ENCODE measurements around the gene BTBD2.

Gene BTBD2

DNA sequence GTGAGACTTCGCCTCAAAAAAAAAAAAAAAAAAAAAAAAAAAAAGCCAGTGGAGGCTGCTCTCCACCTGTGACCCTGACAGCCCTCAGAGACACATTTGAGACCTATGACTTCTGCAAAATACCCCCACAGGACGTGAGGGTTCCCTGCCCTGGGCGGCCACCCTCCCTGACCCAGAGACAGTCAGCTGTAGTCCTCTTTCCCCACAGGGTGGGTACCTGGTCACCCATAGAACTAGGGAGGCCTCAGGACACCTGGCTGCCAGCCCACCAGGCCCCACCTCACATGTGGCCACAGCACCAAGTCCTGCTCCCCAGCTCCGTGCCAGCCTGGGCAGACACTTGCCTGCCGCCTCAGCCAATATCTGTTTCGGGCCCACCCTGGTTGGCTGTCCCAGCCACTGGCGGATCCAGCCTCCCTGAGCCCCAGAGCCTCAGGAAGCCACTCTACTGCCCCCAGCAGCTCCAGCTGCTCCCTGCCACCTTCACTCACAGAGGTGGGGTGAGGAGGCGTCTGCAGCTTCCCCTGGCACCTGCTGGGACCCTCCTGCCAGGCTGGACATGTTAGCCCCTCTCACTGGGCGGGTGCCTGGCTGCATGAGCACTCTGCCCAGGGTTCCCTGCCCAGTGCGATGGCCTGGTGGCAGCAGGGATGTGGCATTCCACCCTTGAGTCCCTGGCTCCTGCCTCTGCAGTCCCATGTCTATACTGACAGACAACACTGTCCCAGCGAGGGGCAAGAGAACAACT, 28.6 kb upstream of the BTBD2 start:
- TF ChIP-seq, protein P1, sequence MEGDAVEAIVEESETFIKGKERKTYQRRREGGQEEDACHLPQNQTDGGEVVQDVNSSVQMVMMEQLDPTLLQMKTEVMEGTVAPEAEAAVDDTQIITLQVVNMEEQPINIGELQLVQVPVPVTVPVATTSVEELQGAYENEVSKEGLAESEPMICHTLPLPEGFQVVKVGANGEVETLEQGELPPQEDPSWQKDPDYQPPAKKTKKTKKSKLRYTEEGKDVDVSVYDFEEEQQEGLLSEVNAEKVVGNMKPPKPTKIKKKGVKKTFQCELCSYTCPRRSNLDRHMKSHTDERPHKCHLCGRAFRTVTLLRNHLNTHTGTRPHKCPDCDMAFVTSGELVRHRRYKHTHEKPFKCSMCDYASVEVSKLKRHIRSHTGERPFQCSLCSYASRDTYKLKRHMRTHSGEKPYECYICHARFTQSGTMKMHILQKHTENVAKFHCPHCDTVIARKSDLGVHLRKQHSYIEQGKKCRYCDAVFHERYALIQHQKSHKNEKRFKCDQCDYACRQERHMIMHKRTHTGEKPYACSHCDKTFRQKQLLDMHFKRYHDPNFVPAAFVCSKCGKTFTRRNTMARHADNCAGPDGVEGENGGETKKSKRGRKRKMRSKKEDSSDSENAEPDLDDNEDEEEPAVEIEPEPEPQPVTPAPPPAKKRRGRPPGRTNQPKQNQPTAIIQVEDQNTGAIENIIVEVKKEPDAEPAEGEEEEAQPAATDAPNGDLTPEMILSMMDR (IDR thresholded peaks at IDR 0.05; ENCODE audit: borderline replicate concordance, control extremely low read depth, extremely low read depth, insufficient read depth, missing control alignments): no peak
- DNase-seq (ENCODE audit: low spot score): no peak
- in situ Hi-C loops (cut with MboI; ENCODE audit: low sequenced_read_pairs, unreplicated experiment): no loop called here

DNA sequence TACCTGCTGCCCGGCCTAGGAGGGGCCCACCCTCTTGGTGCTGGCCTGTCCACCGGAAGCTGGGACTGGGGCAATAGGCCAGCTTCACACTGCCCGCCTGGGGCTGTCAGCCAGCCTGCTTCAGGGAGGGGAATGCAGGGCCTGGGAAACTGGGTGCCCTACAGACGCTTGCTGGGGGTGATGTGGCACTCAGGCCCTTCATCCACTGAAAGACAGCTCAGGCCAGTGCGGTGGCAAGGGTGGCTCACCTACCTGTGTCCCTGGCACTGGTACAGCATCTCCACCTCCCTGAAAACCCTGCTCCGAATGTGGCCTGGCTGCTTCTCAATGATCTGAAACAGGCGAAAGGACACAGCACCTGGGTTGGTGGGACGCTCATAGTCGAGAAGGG, 27.7 kb upstream of the BTBD2 start:
- in situ Hi-C loops (cut with MboI; ENCODE audit: low sequenced_read_pairs, unreplicated experiment): no loop called here
- TF ChIP-seq, protein P1 (IDR thresholded peaks at IDR 0.05; ENCODE audit: borderline replicate concordance, control extremely low read depth, extremely low read depth, insufficient read depth, missing control alignments): no peak
- no peak for DNase-seq (ENCODE audit: low spot score)

DNA sequence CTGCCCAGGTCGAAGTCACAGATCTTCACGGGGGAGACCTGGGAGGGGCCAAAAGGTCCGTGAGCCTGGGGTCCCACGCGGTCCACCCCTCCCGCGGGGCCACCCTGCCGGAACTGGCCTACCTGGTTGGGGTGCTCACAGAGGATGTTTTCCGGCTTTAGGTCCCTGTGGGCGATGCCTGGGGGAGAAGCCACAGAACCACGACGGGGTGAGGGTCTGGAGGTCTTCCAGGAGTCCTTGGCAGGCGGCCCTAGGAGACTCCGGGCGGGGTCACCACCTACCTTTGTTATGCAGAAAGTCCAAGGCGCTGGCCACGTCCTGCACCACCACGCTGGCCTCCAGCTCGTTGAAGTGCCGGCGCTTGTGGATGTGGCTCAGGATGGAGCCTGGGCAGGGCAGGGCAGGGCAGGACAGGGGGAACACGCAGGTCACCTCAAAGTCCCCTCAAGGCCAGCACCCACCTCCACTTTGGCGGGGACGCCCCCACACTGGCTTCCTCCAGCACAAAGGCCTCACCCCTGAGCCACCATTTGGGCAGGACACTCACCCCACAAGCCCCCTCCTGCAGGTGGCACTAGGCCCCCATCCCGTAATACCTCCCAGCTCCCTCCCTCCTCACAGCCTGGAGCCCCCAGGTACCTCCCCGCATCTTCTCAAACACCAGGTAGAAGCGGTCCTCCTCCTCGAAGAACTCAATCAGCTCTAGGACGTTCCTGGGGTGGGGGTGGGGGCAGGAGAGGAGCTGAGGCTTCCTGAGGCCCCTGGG, 27.2 kb upstream of the BTBD2 start:
- TF ChIP-seq, protein P1 (IDR thresholded peaks at IDR 0.05; ENCODE audit: borderline replicate concordance, control extremely low read depth, extremely low read depth, insufficient read depth, missing control alignments): peak; percentile 12
- in situ Hi-C loops (cut with MboI; ENCODE audit: low sequenced_read_pairs, unreplicated experiment): no loop called here
- no peak for DNase-seq (ENCODE audit: low spot score)

DNA sequence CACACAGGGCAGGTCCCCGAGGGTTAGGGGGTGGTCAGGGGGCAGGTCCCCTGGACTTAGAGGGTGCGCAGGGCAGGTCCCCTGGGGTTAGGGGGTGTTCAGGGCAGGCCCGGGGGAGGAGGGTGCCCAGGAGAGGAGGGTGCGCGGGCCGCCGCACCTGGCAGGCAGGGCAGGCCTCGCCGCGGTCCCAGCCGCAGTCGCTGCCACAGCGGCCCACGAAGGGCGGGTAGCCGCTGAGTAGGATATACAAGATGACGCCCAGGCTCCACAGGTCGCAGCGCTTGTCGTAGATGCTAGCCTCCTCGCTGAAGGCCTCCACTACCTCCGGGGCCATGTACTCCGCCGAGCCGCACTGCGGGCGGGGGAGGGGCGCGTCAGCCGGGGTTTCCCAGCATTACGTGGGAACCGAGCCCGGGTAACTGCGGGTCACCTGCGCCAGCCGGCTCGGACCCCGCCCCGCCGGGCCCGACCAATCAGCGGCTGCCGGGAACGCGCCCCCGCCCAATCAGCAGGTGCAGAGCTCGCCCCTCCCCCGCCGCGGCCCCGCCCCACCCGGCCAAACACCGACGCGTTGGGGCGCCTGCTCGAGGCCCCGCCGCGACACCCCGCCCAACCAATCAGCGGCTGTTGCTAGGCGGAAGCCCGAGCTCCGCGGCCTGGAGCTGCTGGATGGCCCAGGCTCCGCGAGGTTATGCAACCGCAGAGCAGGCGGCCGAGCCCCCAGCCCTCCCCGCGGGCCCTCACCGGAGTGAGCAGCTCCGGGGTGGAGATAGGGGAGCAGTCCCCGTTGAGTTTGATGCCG, 26.4 kb upstream of the BTBD2 start:
- peak; percentile 100 for DNase-seq (ENCODE audit: low spot score)
- TF ChIP-seq, protein P1 (IDR thresholded peaks at IDR 0.05; ENCODE audit: borderline replicate concordance, control extremely low read depth, extremely low read depth, insufficient read depth, missing control alignments): no peak
- in situ Hi-C loops (cut with MboI; ENCODE audit: low sequenced_read_pairs, unreplicated experiment): no loop called here

DNA sequence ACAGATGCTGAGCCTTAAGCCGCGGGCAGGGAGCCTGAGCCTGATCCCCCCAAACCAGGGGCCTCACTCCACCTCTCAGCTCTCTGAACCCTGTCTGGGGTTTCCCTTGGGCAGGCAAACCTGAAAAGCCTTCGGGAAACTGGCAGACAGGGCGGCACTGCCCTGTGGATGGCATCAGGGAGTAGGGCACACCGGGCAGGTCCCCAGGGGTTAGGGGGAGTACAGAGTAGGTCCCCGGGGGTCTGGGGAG, 25.8 kb upstream of the BTBD2 start:
- no peak for DNase-seq (ENCODE audit: low spot score)
- in situ Hi-C loops (cut with MboI; ENCODE audit: low sequenced_read_pairs, unreplicated experiment): no loop called here
- TF ChIP-seq, protein P1 (IDR thresholded peaks at IDR 0.05; ENCODE audit: borderline replicate concordance, control extremely low read depth, extremely low read depth, insufficient read depth, missing control alignments): no peak

DNA sequence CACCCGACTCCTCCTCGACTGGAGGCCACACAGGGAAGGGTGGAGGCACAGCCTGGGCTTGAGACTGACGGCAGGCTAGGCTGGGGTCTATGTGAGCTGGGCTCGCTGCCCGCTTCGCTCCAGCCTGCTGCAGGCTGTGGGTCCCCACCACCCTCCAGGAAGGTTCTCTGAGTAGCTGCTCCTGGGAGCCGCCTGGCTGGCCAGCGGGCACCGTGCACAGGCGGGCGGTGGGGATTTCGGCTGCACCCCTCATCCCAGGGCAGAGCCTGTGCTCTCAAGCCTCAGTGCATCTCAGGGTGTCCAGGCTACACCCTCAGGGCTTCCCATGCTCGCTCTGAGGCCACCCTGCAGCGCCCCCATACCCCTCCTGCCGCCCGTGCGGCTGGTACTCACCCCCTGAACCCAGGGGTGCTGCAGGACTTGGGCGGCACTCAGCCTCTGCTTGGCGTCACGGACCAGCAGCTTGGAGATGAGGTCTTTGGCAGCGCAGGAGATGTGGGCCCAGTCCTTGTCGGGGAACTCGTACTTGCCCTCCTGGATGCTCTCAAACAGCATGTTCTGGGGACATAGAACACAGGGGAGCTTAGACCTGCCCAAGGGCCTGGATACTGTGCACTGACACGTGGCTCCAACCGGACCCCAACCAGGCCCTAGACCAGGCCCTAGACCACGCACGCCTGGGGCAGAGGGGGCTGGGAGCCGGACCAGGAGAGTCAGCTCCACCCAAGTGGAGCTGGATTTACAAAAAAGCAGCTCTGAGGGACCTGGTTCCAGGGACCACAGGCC, 25.3 kb upstream of the BTBD2 start:
- in situ Hi-C loops (cut with MboI; ENCODE audit: low sequenced_read_pairs, unreplicated experiment): no loop called here
- no peak for DNase-seq (ENCODE audit: low spot score)
- TF ChIP-seq, protein P1 (IDR thresholded peaks at IDR 0.05; ENCODE audit: borderline replicate concordance, control extremely low read depth, extremely low read depth, insufficient read depth, missing control alignments): no peak

Measured in GM13976 (cell line).